ENCODE data around the gene ESYT2. TPM values are rescaled to one million over a fixed set of nuclear protein-coding genes. Genes with fewer than 3 reads are reported as not detected.
"Not testable (repeated sequence)": the region's sequence is repeated elsewhere in the genome, so short reads cannot be mapped to it uniquely, and the experiment has no call there.

The ESYT2 gene
- total RNA-seq, 1 experiment from 2014 or later, result 39.0 TPM

- no peaks in the 10 kb centered on the region; the same call in 1 of the 2 replicates for H3K4me1 ChIP-seq (ENCODE audit: insufficient read depth, low read length)
- H4K5ac ChIP-seq (ENCODE audit: insufficient read length, low read depth, low read length), result no peak overlapping the region
- H3K56ac ChIP-seq (ENCODE audit: insufficient read length, low read depth, low read length), result no peak overlapping the region
- H2BK12ac ChIP-seq (ENCODE audit: insufficient read length, low read depth, low read length), result no peak overlapping the region
- H3K27ac ChIP-seq (ENCODE audit: insufficient read length, low read depth, low read length), result no peak overlapping the region
- H3K9ac ChIP-seq (ENCODE audit: extremely low read depth, insufficient read length, low read length), result no peak overlapping the region
- peak overlapping the region; percentile 27 for H3K4me2 ChIP-seq (ENCODE audit: insufficient read depth, insufficient read length, low read length)
- peak overlapping the region; percentile 45 to 83 (median 74); a peak in 4 of 7 replicates for H3K27ac Mint-ChIP-seq
- DNase-seq, result no peak
- no peaks in the 10 kb centered on the region for H3K23me2 ChIP-seq (ENCODE audit: insufficient read length, low read depth, low read length, poor library complexity, severe bottlenecking)
- H3K27me3 Mint-ChIP-seq (ENCODE audit: low read depth), result peaks cover 4% of the 10 kb centered on the region
- no peak overlapping the region for H2BK120ac ChIP-seq (ENCODE audit: low read depth, low read length, poor library complexity, severe bottlenecking)
- no peak overlapping the region for H2BK20ac ChIP-seq (ENCODE audit: low read depth, low read length, poor library complexity, severe bottlenecking)
- H3K9me3 Mint-ChIP-seq, result peaks cover 3% of the 10 kb centered on the region in 2 experiments; a peak in 3 of 5 replicates
- WGBS (ENCODE audit: extremely low coverage, insufficient read length, low lambda C conversion rate), result no CpG with 5 or more reads among the region's 45 CpGs
- H3K79me2 ChIP-seq (ENCODE audit: insufficient read depth, low read length), result peaks cover 5% of the 10 kb centered on the region; the same call in 1 of the 2 replicates
- H3K23ac ChIP-seq (ENCODE audit: insufficient read length, low read depth, low read length), result no peak overlapping the region
- no peaks in the 10 kb centered on the region for H3K79me1 ChIP-seq (ENCODE audit: insufficient read depth, low read depth, low read length, poor library complexity, severe bottlenecking)
- no peak overlapping the region for H2BK15ac ChIP-seq (ENCODE audit: low read depth, low read length)
- H3K4me3 Mint-ChIP-seq, result peak overlapping the region; percentile 69 to 83
- no peaks in the 10 kb centered on the region for H3K27me3 ChIP-seq (ENCODE audit: insufficient read depth, low read length)
- no peak overlapping the region; the same call in 1 of the 2 replicates for H3K14ac ChIP-seq (ENCODE audit: insufficient read depth, low read length)
- H4K8ac ChIP-seq (replicated peaks; ENCODE audit: insufficient read length, low read depth, low read length), result no peak overlapping the region
- no peak overlapping the region for H2BK5ac ChIP-seq (ENCODE audit: insufficient read length, low read length)
- H4K91ac ChIP-seq (ENCODE audit: insufficient read length, low read depth, low read length), result no peak overlapping the region
- H3K36me3 Mint-ChIP-seq (ENCODE audit: insufficient read depth in 1 of 3, low read depth in 3 of 3), result peaks cover 10 to 15% (median 11%) of the 10 kb centered on the region in 3 experiments; a peak in 6 of 7 replicates
- H3K4me1 Mint-ChIP-seq, result peaks cover 47 to 58% of the 10 kb centered on the region in 2 experiments
- TF ChIP-seq CTCF (conservative IDR thresholded peaks at IDR 0.05), result no peak
- H2AK5ac ChIP-seq (ENCODE audit: insufficient read length, low read length), result no peak overlapping the region
- no peak overlapping the region for H3K4ac ChIP-seq (ENCODE audit: low read depth, low read length)
- H3T11ph ChIP-seq (ENCODE audit: low read length), result no peak overlapping the region
- no peak overlapping the region for H3K18ac ChIP-seq (ENCODE audit: insufficient read length, low read depth, low read length)
- H3K9me3 ChIP-seq (ENCODE audit: control insufficient read depth, low read depth, low read length), result no peaks in the 10 kb centered on the region
- H2AFZ ChIP-seq (ENCODE audit: low read length), result no peak overlapping the region
- peaks cover 3% of the 10 kb centered on the region for H4K20me1 ChIP-seq (ENCODE audit: control insufficient read depth, insufficient read depth, insufficient read length)
Observed at GRCh38 chr7:158863611-158864506, 34.5 kb upstream of the ESYT2 start.

GRCh38 chr7:158862985-158863610 is 33.8 kb upstream of the ESYT2 start:
- no CpG with 5 or more reads among the region's 13 CpGs for WGBS (ENCODE audit: extremely low coverage, insufficient read length, low lambda C conversion rate)
- not testable (repeated sequence) for H2AFZ ChIP-seq (ENCODE audit: low read length)

More at GRCh38 chr7:158862985-158863610, 33.8 kb upstream of the ESYT2 start:
- not testable (repeated sequence) for H2BK15ac ChIP-seq (ENCODE audit: low read depth, low read length); H2BK20ac ChIP-seq (ENCODE audit: low read depth, low read length, poor library complexity, severe bottlenecking); H3K23ac ChIP-seq (ENCODE audit: insufficient read length, low read depth, low read length); H2BK12ac ChIP-seq (ENCODE audit: insufficient read length, low read depth, low read length); H2BK120ac ChIP-seq (ENCODE audit: low read depth, low read length, poor library complexity, severe bottlenecking); H3K14ac ChIP-seq (ENCODE audit: insufficient read depth, low read length); H4K20me1 ChIP-seq (ENCODE audit: control insufficient read depth, insufficient read depth, insufficient read length); H3K27ac ChIP-seq (ENCODE audit: insufficient read length, low read depth, low read length); H3K9me3 ChIP-seq (ENCODE audit: control insufficient read depth, low read depth, low read length); H3K9ac ChIP-seq (ENCODE audit: extremely low read depth, insufficient read length, low read length); H3K56ac ChIP-seq (ENCODE audit: insufficient read length, low read depth, low read length); H3K23me2 ChIP-seq (ENCODE audit: insufficient read length, low read depth, low read length, poor library complexity, severe bottlenecking); H3K4me1 ChIP-seq (ENCODE audit: insufficient read depth, low read length); H3K27me3 ChIP-seq (ENCODE audit: insufficient read depth, low read length); H3K4ac ChIP-seq (ENCODE audit: low read depth, low read length); H4K8ac ChIP-seq (replicated peaks; ENCODE audit: insufficient read length, low read depth, low read length); H2AK5ac ChIP-seq (ENCODE audit: insufficient read length, low read length); H3T11ph ChIP-seq (ENCODE audit: low read length); H3K79me2 ChIP-seq (ENCODE audit: insufficient read depth, low read length); H4K5ac ChIP-seq (ENCODE audit: insufficient read length, low read depth, low read length); H3K18ac ChIP-seq (ENCODE audit: insufficient read length, low read depth, low read length); H3K79me1 ChIP-seq (ENCODE audit: insufficient read depth, low read depth, low read length, poor library complexity, severe bottlenecking); H3K27me3 Mint-ChIP-seq (ENCODE audit: low read depth); H3K9me3 Mint-ChIP-seq; H4K91ac ChIP-seq (ENCODE audit: insufficient read length, low read depth, low read length); H2BK5ac ChIP-seq (ENCODE audit: insufficient read length, low read length)
- Mint-ChIP-seq H3K36me3 (ENCODE audit: insufficient read depth in 1 of 3, low read depth in 3 of 3) (peaks cover 10 to 15% (median 12%) of the 10 kb centered on the region in 3 experiments; a peak in 6 of 7 replicates), H3K4me3 (peak overlapping the region; percentile 69 to 83), H3K4me1 (peaks cover 52 to 65% of the 10 kb centered on the region in 2 experiments), H3K27ac (peak overlapping the region in 1 of 3 experiments; percentile 74; a peak in 4 of 7 replicates)
- DNase-seq, result peak; percentile 73
- H3K4me2 ChIP-seq (ENCODE audit: insufficient read depth, insufficient read length, low read length), result peak overlapping the region; percentile 27
